ENCODE measurements around the gene STARD9.

DNA sequence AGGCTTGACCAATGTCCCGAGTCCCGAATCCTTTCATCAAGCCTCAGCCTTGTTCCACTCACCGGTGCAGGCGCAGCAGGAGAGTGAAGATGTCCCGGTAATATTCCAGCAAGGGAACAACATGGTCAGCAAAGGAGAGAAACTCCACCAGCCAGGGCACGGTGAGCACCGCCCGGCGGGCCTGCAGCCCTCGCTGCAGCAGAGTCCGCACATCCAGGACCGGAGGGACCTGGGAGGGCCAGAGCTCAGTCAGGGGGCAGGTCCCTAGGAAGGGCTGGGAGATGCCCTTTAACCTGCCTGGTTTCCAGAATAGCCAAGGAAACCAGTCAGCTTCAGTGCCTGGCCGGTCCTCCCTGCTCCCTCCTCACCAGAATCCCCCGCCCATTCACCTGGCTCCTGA, 155.1 kb downstream of the STARD9 start:
- TF ChIP-seq, protein P1, sequence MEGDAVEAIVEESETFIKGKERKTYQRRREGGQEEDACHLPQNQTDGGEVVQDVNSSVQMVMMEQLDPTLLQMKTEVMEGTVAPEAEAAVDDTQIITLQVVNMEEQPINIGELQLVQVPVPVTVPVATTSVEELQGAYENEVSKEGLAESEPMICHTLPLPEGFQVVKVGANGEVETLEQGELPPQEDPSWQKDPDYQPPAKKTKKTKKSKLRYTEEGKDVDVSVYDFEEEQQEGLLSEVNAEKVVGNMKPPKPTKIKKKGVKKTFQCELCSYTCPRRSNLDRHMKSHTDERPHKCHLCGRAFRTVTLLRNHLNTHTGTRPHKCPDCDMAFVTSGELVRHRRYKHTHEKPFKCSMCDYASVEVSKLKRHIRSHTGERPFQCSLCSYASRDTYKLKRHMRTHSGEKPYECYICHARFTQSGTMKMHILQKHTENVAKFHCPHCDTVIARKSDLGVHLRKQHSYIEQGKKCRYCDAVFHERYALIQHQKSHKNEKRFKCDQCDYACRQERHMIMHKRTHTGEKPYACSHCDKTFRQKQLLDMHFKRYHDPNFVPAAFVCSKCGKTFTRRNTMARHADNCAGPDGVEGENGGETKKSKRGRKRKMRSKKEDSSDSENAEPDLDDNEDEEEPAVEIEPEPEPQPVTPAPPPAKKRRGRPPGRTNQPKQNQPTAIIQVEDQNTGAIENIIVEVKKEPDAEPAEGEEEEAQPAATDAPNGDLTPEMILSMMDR (IDR thresholded peaks at IDR 0.05): no peak
- no peak for TF ChIP-seq POLR2A (IDR thresholded peaks at IDR 0.05)

Measured in uterus (tissue), 2 donors.